K562 (cell line): Measurements from ENCODE around the gene SEC22C. TPM values are rescaled to one million over a fixed set of nuclear protein-coding genes. Genes with fewer than 3 reads are reported as not detected.

Experiments
- BRCA1 ChIP-seq, 2 experiments: fragments of 450-650 bp in 1 of 2; sonication (generic) in 1 of 2; formaldehyde crosslinking in 1 of 2; IDR thresholded peaks; 2 replicates each; pipeline versions ENCODE4 v1.5.0 to v1.6.1; 2017 to 2020; ENCODE audit warnings: mild to moderate bottlenecking in 1 of 2, missing genetic modification reagents in 1 of 2
- CCNT2 ChIP-seq: IDR thresholded peaks from 2 replicates; pipeline ENCODE4 v1.6.1; 2011; ENCODE audit warnings: borderline replicate concordance, low read depth, mild to moderate bottlenecking, moderate library complexity, mixed read lengths, low read length; ENCODE audit not compliant: insufficient read length; ENCODE audit errors: extremely low read depth
- EP400 ChIP-seq: fragments of 450-650 bp; IDR thresholded peaks from 2 replicates; pipeline ENCODE4 v1.6.1; 2017; ENCODE audit warnings: antibody characterized with exemption, mild to moderate bottlenecking, moderate library complexity
- FOXK1 ChIP-seq: sonication (generic); formaldehyde crosslinking; IDR thresholded peaks from 2 replicates; pipeline ENCODE4 v1.8.0; 2022; ENCODE audit warnings: missing genetic modification reagents, mild to moderate bottlenecking, borderline replicate concordance
- GABPB2 ChIP-seq: fragments of 250-450 bp; sonication (Bioruptor Pico); conservative IDR thresholded peaks from 2 replicates; pipeline ENCODE4 v1.5.1; 2021; ENCODE audit warnings: mild to moderate bottlenecking
- GTF2B ChIP-seq: IDR thresholded peaks from 2 replicates; pipeline ENCODE4 v1.6.1; 2011; ENCODE audit not compliant: insufficient read length; ENCODE audit errors: extremely low read depth
- HDAC2 ChIP-seq: fragments of 450-650 bp; IDR thresholded peaks from 2 replicates; pipeline ENCODE4 v1.6.1; 2016; ENCODE audit warnings: mild to moderate bottlenecking
- HSF4 ChIP-seq: fragments of 250-450 bp; sonication (Bioruptor Pico); IDR thresholded peaks from 2 replicates; pipeline ENCODE4 v2.1.2; 2022; ENCODE audit warnings: mild to moderate bottlenecking, moderate library complexity, borderline replicate concordance
- MEIS2 ChIP-seq: fragments of 450-650 bp; IDR thresholded peaks from 2 replicates; pipeline ENCODE4 v1.6.1; 2014; ENCODE audit warnings: mild to moderate bottlenecking; ENCODE audit not compliant: partially characterized antibody
- MLLT1 ChIP-seq, 2 experiments: fragments of 450-650 bp; IDR thresholded peaks; 2 replicates each; pipeline ENCODE4 v1.6.1; 2016
- MYC ChIP-seq, 2 experiments: fragments of 250-450 bp in 1 of 2; sonication (Bioruptor Pico) in 1 of 2; IDR thresholded peaks; 2 replicates each; pipeline versions ENCODE4 v1.5.1 to v1.6.1; 2012 to 2021; ENCODE audit warnings: low read depth in 2 of 2, borderline replicate concordance in 1 of 2, improper control_type of control experiment in 1 of 2, low read length in 1 of 2, mild to moderate bottlenecking in 1 of 2, moderate library complexity in 1 of 2
- NCOA4 ChIP-seq: fragments of 450-650 bp; IDR thresholded peaks from 2 replicates; pipeline ENCODE4 v1.6.1; 2018; ENCODE audit warnings: mild to moderate bottlenecking; ENCODE audit not compliant: partially characterized antibody
- NELFE ChIP-seq: IDR thresholded peaks from 2 replicates; pipeline ENCODE4 v1.6.1; 2011; ENCODE audit warnings: mild to moderate bottlenecking; ENCODE audit not compliant: insufficient read depth, insufficient read length
- POLR3G ChIP-seq: IDR thresholded peaks from 2 replicates; pipeline ENCODE4 v1.6.1; 2011; ENCODE audit not compliant: insufficient read length, insufficient replicate concordance; ENCODE audit errors: extremely low read depth
- RBM14 ChIP-seq: fragments of 200-400 bp; formaldehyde crosslinking; IDR thresholded peaks from 2 replicates; pipeline ENCODE4 v1.6.1; 2018; ENCODE audit warnings: low read depth, mild to moderate bottlenecking, low read length, moderate library complexity, borderline replicate concordance; ENCODE audit not compliant: insufficient read depth
- RBM17 ChIP-seq: fragments of 200-400 bp; formaldehyde crosslinking; IDR thresholded peaks from 2 replicates; pipeline ENCODE4 v1.6.1; 2017; ENCODE audit warnings: low read depth, mild to moderate bottlenecking, low read length, borderline replicate concordance
- SIN3B ChIP-seq: fragments of 450-650 bp; IDR thresholded peaks from 2 replicates; pipeline ENCODE4 v1.6.1; 2017; ENCODE audit warnings: low read depth, mild to moderate bottlenecking, moderate library complexity
- TFAP4 ChIP-seq: sonication (generic); formaldehyde crosslinking; IDR thresholded peaks from 2 replicates; pipeline ENCODE4 v1.8.0; 2022; ENCODE audit warnings: missing genetic modification reagents, mild to moderate bottlenecking, moderate library complexity, borderline replicate concordance
- ZBTB2 ChIP-seq: fragments of 450-650 bp; IDR thresholded peaks from 2 replicates; pipeline ENCODE4 v1.6.1; 2016; ENCODE audit warnings: antibody characterized with exemption
- ZC3H8 ChIP-seq: fragments of 450-650 bp; IDR thresholded peaks from 2 replicates; pipeline ENCODE4 v1.6.1; 2017
- ZNF146 ChIP-seq: IDR thresholded peaks from one replicate; pipeline ENCODE4 v1.6.1; 2018; ENCODE audit warnings: missing compliant biosample characterization; ENCODE audit not compliant: unreplicated experiment
- ZNF324 ChIP-seq: fragments of 250-450 bp; sonication (Bioruptor Pico); IDR thresholded peaks from 2 replicates; pipeline ENCODE4 v1.4.0; 2020; ENCODE audit warnings: mild to moderate bottlenecking
- ZNF695 ChIP-seq: fragments of 450-650 bp; formaldehyde crosslinking; IDR thresholded peaks from 2 replicates; pipeline ENCODE4 v1.4.0; 2020; ENCODE audit warnings: mild to moderate bottlenecking, moderate library complexity
- polyA plus RNA-seq, 8 experiments: library from polyadenylated mRNA; depleted of rRNA in 4 of 8; stranded (reverse) in 5 of 8; unstranded in 3 of 8; fragments of >200 nt; fragmentation: Nextera tagmentation in 2 of 8; fragmentation: Illumina TruSeq in 1 of 8; extraction: Ambion mirVana in 2 of 8; extraction: Trizol in 1 of 8; gene quantifications; 2 replicates each; pipeline versions ENCODE4 v1.2.1 to v1.2.3, GENCODE V29; 2011 to 2014; ENCODE audit warnings: inconsistent platforms in 1 of 8, missing spikeins in 1 of 8
- total RNA-seq, 7 experiments: library from RNA; depleted of rRNA in 6 of 7; stranded (reverse); fragments of >200 nt in 6 of 7; fragmentation: Illumina TruSeq in 2 of 7; extraction: Trizol in 2 of 7; gene quantifications; 2 replicates each; pipeline versions ENCODE4 v1.2.1 to v1.2.3, GENCODE V29; 2011 to 2021; ENCODE audit warnings: low replicate concordance in 1 of 7

The SEC22C gene
- total and polyA plus RNA-seq, 9 of the 15 experiments (the other 6 are each of a cell fraction or from before 2014, with no cell fraction given): 35.6 to 68.4 (median 50.7) TPM

- peak; percentile 96 for TF ChIP-seq ZBTB2
- TF ChIP-seq HDAC2: no peak; the same call in 1 of the 2 replicates
- TF ChIP-seq NELFE: no peak
- TF ChIP-seq MLLT1 (IDR thresholded peaks at IDR 0.05): peak; percentile 19 to 63; a peak in 1 of 4 replicates
- TF ChIP-seq RBM14: no peak
- peak; percentile 90 for TF ChIP-seq MYC (IDR thresholded peaks at IDR 0.05; ENCODE audit: low read depth, low read length)
- no peak for TF ChIP-seq MYC (CRISPR knock-in tag; IDR thresholded peaks at IDR 0.05; ENCODE audit: borderline replicate concordance, low read depth)
- TF ChIP-seq POLR3G: no peak
- TF ChIP-seq ZNF146 (CRISPR knock-in tag): no peak
- no peak for TF ChIP-seq ZNF695 (CRISPR knock-in tag)
- no peak for TF ChIP-seq NCOA4
- TF ChIP-seq HSF4: no peak
- TF ChIP-seq SIN3B: peak; percentile 58; the same call in 1 of the 2 replicates
- TF ChIP-seq FOXK1: no peak
- TF ChIP-seq CCNT2: peak; percentile 96
- no peak for TF ChIP-seq BRCA1 (IDR thresholded peaks at IDR 0.05)
- no peak for TF ChIP-seq BRCA1 (CRISPR knock-in tag; IDR thresholded peaks at IDR 0.05)
- TF ChIP-seq TFAP4 (CRISPR knock-in tag): peak; percentile 85
- no peak for TF ChIP-seq ZC3H8
- TF ChIP-seq RBM17: no peak
- TF ChIP-seq ZNF324 (CRISPR knock-in tag): no peak
- TF ChIP-seq MEIS2: peak; percentile 85
- TF ChIP-seq GABPB2 (CRISPR knock-in tag): no peak
- peak; percentile 92 for TF ChIP-seq EP400
- no peak for TF ChIP-seq GTF2B
Measured at GRCh38 chr3:42600111-42600957, 18.6 kb upstream of the SEC22C start, which contains the start of gene NKTR (continued).
